Uterus (tissue), 2 donors: ENCODE measurements around the gene TBC1D3H.
"Not testable (repeated sequence)": the region's sequence is repeated elsewhere in the genome, so short reads cannot be mapped to it uniquely, and the experiment has no call there.

Source experiments
- POLR2A ChIP-seq, 2 donors: fragments of 450-650 bp; IDR thresholded peaks; one replicate each; pipeline ENCODE4 v1.6.1; 2016; ENCODE audit warnings: antibody characterized with exemption in 2 of 2, mild to moderate bottlenecking in 1 of 2, moderate library complexity in 1 of 2
- TF ChIP-seq, protein P1 (sequence below), 4 experiments: fragments of 200-600 bp in 2 of 4; fragments of 450-650 bp in 2 of 4; sonication (generic) in 2 of 4; IDR thresholded peaks; one replicate each; pipeline ENCODE4 v1.5.1; 2016 to 2019; ENCODE audit warnings: antibody characterized with exemption in 4 of 4, mild to moderate bottlenecking in 2 of 4, moderate library complexity in 1 of 4

- TF ChIP-seq, protein P1, sequence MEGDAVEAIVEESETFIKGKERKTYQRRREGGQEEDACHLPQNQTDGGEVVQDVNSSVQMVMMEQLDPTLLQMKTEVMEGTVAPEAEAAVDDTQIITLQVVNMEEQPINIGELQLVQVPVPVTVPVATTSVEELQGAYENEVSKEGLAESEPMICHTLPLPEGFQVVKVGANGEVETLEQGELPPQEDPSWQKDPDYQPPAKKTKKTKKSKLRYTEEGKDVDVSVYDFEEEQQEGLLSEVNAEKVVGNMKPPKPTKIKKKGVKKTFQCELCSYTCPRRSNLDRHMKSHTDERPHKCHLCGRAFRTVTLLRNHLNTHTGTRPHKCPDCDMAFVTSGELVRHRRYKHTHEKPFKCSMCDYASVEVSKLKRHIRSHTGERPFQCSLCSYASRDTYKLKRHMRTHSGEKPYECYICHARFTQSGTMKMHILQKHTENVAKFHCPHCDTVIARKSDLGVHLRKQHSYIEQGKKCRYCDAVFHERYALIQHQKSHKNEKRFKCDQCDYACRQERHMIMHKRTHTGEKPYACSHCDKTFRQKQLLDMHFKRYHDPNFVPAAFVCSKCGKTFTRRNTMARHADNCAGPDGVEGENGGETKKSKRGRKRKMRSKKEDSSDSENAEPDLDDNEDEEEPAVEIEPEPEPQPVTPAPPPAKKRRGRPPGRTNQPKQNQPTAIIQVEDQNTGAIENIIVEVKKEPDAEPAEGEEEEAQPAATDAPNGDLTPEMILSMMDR (IDR thresholded peaks at IDR 0.05) = not testable (repeated sequence)
- TF ChIP-seq POLR2A (IDR thresholded peaks at IDR 0.05) = not testable (repeated sequence)
Observed at GRCh38 chr17:36362496-36362895, 25.7 kb downstream of the TBC1D3H start.
